Keratinocyte (primary cell): ENCODE results near the gene ZIC4. TPM values are rescaled to one million over a fixed set of nuclear protein-coding genes. Genes with fewer than 3 reads are reported as not detected.

Experiments used
- DNase-seq: peaks from one replicate; pipeline ENCODE4 v3.0.0-alpha.2; 2011; ENCODE audit warnings: low read depth, missing footprints, low spot score
- FAIRE-seq: peaks from 2 replicates; lab custom pipeline; 2011; peaks lifted over from hg19 to GRCh38; lab: Jason Lieb, UNC
- H2AFZ ChIP-seq: 2 replicates; pipeline ENCODE4 v1.6.0; 2012; ENCODE audit warnings: low read length, control low read depth, inconsistent platforms; ENCODE audit not compliant: control insufficient read depth
- H3K27ac ChIP-seq: 2 replicates; pipeline ENCODE4 v1.5.1; 2011; ENCODE audit warnings: low read length; ENCODE audit not compliant: control insufficient read depth, insufficient read depth
- H3K27me3 ChIP-seq: 3 replicates; pipeline ENCODE4 v1.6.0; 2011; ENCODE audit warnings: low read length; ENCODE audit not compliant: control insufficient read depth, insufficient read depth; ENCODE audit errors: extremely low read depth
- H3K36me3 ChIP-seq, 2 experiments: 2 replicates in 1 of 2; 3 replicates in 1 of 2; pipeline ENCODE4 v1.5.1; 2011; ENCODE audit warnings: low read length in 2 of 2, mild to moderate bottlenecking in 1 of 2; ENCODE audit not compliant: control insufficient read depth in 2 of 2, insufficient read depth in 2 of 2; ENCODE audit errors: extremely low read depth in 1 of 2
- H3K4me1 ChIP-seq: 3 replicates; pipeline ENCODE4 v1.5.1; 2011; ENCODE audit warnings: low read length; ENCODE audit not compliant: control insufficient read depth, insufficient read depth; ENCODE audit errors: extremely low read depth
- H3K4me2 ChIP-seq: 3 replicates; pipeline ENCODE4 v1.6.0; 2011; ENCODE audit warnings: low read depth, low read length; ENCODE audit not compliant: control insufficient read depth, insufficient read depth; ENCODE audit errors: extremely low read depth
- H3K4me3 ChIP-seq, 3 experiments: fragments of 200-600 bp in 1 of 3; sonication (generic) in 1 of 3; 2 replicates in 2 of 3; 3 replicates in 1 of 3; pipeline ENCODE4 v1.5.1; 2011 to 2016; ENCODE audit warnings: low read length in 3 of 3, mild to moderate bottlenecking in 3 of 3, control low read depth in 2 of 3, inconsistent platforms in 1 of 3, low read depth in 1 of 3, mixed read lengths in 1 of 3, mixed run types in 1 of 3, moderate library complexity in 1 of 3; ENCODE audit not compliant: control insufficient read depth in 2 of 3, insufficient read depth in 2 of 3; ENCODE audit errors: extremely low read depth in 1 of 3
- H3K79me2 ChIP-seq: 2 replicates; pipeline ENCODE4 v1.6.0; 2012; ENCODE audit warnings: low read length; ENCODE audit not compliant: control insufficient read depth, insufficient read depth
- H3K9ac ChIP-seq: 3 replicates; pipeline ENCODE4 v1.6.0; 2011; ENCODE audit warnings: low read length; ENCODE audit not compliant: control insufficient read depth, insufficient read depth; ENCODE audit errors: extremely low read depth
- H3K9me1 ChIP-seq: 3 replicates; pipeline ENCODE4 v1.6.0; 2011; ENCODE audit warnings: low read length; ENCODE audit not compliant: control insufficient read depth, insufficient read depth; ENCODE audit errors: extremely low read depth
- H3K9me3 ChIP-seq: 2 replicates; pipeline ENCODE4 v1.5.1; 2012; ENCODE audit warnings: low read depth, low read length; ENCODE audit not compliant: control insufficient read depth
- H4K20me1 ChIP-seq: 3 replicates; pipeline ENCODE4 v1.6.0; 2011; ENCODE audit warnings: low read length; ENCODE audit not compliant: control insufficient read depth, insufficient read depth; ENCODE audit errors: extremely low read depth
- CTCF ChIP-seq, 3 experiments: IDR thresholded peaks in 1 of 3; conservative IDR thresholded peaks in 1 of 3; optimal IDR thresholded peaks in 1 of 3; 2 replicates in 2 of 3; 3 replicates in 1 of 3; pipeline versions ENCODE3 to v1.5.1; 2011; ENCODE audit warnings: low read length in 3 of 3, mild to moderate bottlenecking in 3 of 3, moderate library complexity in 2 of 3, control low read depth in 1 of 3, inconsistent platforms in 1 of 3; ENCODE audit not compliant: insufficient read depth in 2 of 3; ENCODE audit errors: extremely low read depth in 1 of 3
- EZH2 ChIP-seq: IDR thresholded peaks from one replicate; pipeline ENCODE4 v1.6.1; 2012; ENCODE audit warnings: inconsistent platforms, mild to moderate bottlenecking, low read length, moderate library complexity
- dilution Hi-C: fragments of 300-500 bp; cut with MboI; formaldehyde crosslinking; loops from one replicate; pipeline ENCODE4 v1.7.0; 2020; ENCODE audit warnings: low sequenced_read_pairs; ENCODE audit not compliant: extremely low pct_ligation_motif_present
- polyA plus RNA-seq, 5 experiments: library from polyadenylated mRNA; depleted of rRNA in 3 of 5; stranded (reverse) in 3 of 5; stranded (forward) in 1 of 5; unstranded in 1 of 5; fragments of >200 nt; gene quantifications; 1 replicate in 1 of 5; 2 replicates in 3 of 5; 3 replicates in 1 of 5; pipeline versions ENCODE4 v1.2.1 to v1.2.3, GENCODE V29; 2011 to 2012; ENCODE audit warnings: missing spikeins in 2 of 5, low read depth in 1 of 5, low replicate concordance in 1 of 5

ZIC4 gene
- polyA plus RNA-seq, 1 donor (not counting 4 experiments of a cell fraction or from before 2014, with no cell fraction given) = not detected

- peaks cover 9% of the 10 kb centered on the region for H3K9me3 ChIP-seq
- no peak overlapping the region for H3K9ac ChIP-seq
- dilution Hi-C loops = no loop called here
- H2AFZ ChIP-seq = no peak overlapping the region
- peaks cover 4% of the 10 kb centered on the region for H3K4me1 ChIP-seq
- TF ChIP-seq CTCF (optimal IDR thresholded peaks at IDR 0.05 in 1 of 3, IDR thresholded peaks at IDR 0.05 in 1 of 3, conservative IDR thresholded peaks at IDR 0.05 in 1 of 3; ENCODE audit: extremely low read depth in 1 of 3, insufficient read depth in 2 of 3, low read length in 3 of 3) (no peak), EZH2 (peak; percentile 41)
- no peaks in the 10 kb centered on the region for H3K36me3 ChIP-seq
- H3K4me2 ChIP-seq = no peak overlapping the region
- no peak overlapping the region for H3K4me3 ChIP-seq
- no peak overlapping the region for H3K27ac ChIP-seq
- H3K9me1 ChIP-seq = no peaks in the 10 kb centered on the region
- H4K20me1 ChIP-seq = no peaks in the 10 kb centered on the region
- DNase-seq (no peak), FAIRE-seq (no peak)
- H3K27me3 ChIP-seq = peaks cover 86% of the 10 kb centered on the region
- no peaks in the 10 kb centered on the region for H3K79me2 ChIP-seq
These were observed 1.3 kb upstream of the ZIC4 start for GRCh38 chr3:147407498-147408187.

- Histone ChIP-seq H3K4me1 (peaks cover 4% of the 10 kb centered on the region), H3K27me3 (peaks cover 80% of the 10 kb centered on the region), H3K27ac (no peak overlapping the region), H4K20me1 (no peaks in the 10 kb centered on the region), H3K79me2 (no peaks in the 10 kb centered on the region), H2AFZ (no peak overlapping the region), H3K9ac (no peak overlapping the region), H3K9me3 (peaks cover 6% of the 10 kb centered on the region), H3K9me1 (no peaks in the 10 kb centered on the region), H3K4me2 (no peak overlapping the region), H3K36me3 (no peaks in the 10 kb centered on the region), H3K4me3 (no peak overlapping the region)
- dilution Hi-C loops = no loop called here
- FAIRE-seq (no peak), DNase-seq (no peak)
- no peak for TF ChIP-seq CTCF (optimal IDR thresholded peaks at IDR 0.05 in 1 of 3, IDR thresholded peaks at IDR 0.05 in 1 of 3, conservative IDR thresholded peaks at IDR 0.05 in 1 of 3; ENCODE audit: extremely low read depth in 1 of 3, insufficient read depth in 2 of 3, low read length in 3 of 3)
- no peak for TF ChIP-seq EZH2
These were observed 763 bp upstream of the ZIC4 start for GRCh38 chr3:147407114-147407497.
